ENCODE data around the gene CUL5.

Gene CUL5

DNA sequence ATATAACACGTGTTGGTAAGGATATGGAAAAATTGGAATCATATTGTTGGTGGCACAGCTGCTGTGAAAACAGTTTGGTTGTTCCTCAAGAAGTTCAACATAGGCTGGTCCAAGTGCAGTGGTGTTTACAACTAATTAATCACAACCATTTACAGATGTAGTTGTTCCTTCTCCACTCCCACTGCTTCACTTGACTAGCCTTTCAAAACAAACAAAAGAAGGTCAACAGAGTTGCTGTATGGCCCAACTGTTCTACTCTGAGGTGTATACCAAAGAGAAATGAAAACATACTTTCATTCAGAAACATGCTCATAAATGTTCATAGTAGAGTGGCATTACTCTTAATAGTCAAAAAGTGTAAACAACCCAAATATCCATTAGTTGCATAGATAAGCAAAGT lies 76.1 kb downstream of the CUL5 start:
- no peak for DNase-seq (ENCODE audit: low read depth)
- TF ChIP-seq CTCF (IDR thresholded peaks at IDR 0.05; ENCODE audit: insufficient read depth, low read depth, low read length, missing control alignments), result no peak

DNA sequence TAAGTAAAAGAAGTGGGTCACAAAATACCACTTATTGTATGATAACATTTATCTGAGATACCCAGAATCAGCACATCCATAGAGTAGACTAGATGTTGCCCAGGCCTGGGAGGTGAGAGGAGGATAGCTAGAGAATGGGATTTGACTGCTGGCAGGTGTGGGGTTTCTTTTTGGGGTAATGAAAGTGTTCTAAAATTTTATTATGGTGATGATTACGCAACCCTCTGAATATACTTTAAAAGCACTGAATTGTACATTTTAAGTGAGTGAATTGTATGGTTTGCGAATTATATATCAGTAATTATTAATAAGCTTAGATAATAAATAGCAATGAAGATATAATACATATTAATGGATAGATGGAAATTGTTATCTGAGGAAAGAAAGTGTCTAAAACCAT lies 77.0 kb downstream of the CUL5 start:
- DNase-seq (ENCODE audit: low read depth), result no peak
- TF ChIP-seq CTCF (IDR thresholded peaks at IDR 0.05; ENCODE audit: insufficient read depth, low read depth, low read length, missing control alignments), result no peak

More for the DNA sequence above, 76.1 kb downstream of the CUL5 start:
- no peak overlapping the region for H3K4me3 ChIP-seq (ENCODE audit: low read length)

GRCh38 chr11:108092134-108092533 lies 83.4 kb downstream of the CUL5 start:
- no peak for DNase-seq (ENCODE audit: low read depth)
- no peak overlapping the region for H3K4me3 ChIP-seq (ENCODE audit: low read length)
- TF ChIP-seq CTCF (IDR thresholded peaks at IDR 0.05; ENCODE audit: insufficient read depth, low read depth, low read length, missing control alignments), result no peak

More for the DNA sequence above, 77.0 kb downstream of the CUL5 start:
- no peak overlapping the region for H3K4me3 ChIP-seq (ENCODE audit: low read length)

- no peak overlapping the region for H3K4me3 ChIP-seq (ENCODE audit: low read length)
- no peak for DNase-seq (ENCODE audit: low read depth)
- TF ChIP-seq CTCF (IDR thresholded peaks at IDR 0.05; ENCODE audit: insufficient read depth, low read depth, low read length, missing control alignments), result no peak
Measured at GRCh38 chr11:108093128-108093904, 84.6 kb downstream of the CUL5 start.

GRCh38 chr11:108097179-108097578 lies 88.5 kb downstream of the CUL5 start:
- no peak overlapping the region for H3K4me3 ChIP-seq (ENCODE audit: low read length)
- no peak for TF ChIP-seq CTCF (IDR thresholded peaks at IDR 0.05; ENCODE audit: insufficient read depth, low read depth, low read length, missing control alignments)
- no peak for DNase-seq (ENCODE audit: low read depth)

- DNase-seq (ENCODE audit: low read depth), result no peak
- TF ChIP-seq CTCF (IDR thresholded peaks at IDR 0.05; ENCODE audit: insufficient read depth, low read depth, low read length, missing control alignments), result no peak
- H3K4me3 ChIP-seq (ENCODE audit: low read length), result no peak overlapping the region
Measured at GRCh38 chr11:108101090-108101775, 92.5 kb downstream of the CUL5 start.

Data from epithelial cell of esophagus (primary cell).